Measurements from ENCODE around the gene LPIN1. TPM values are rescaled to one million over a fixed set of nuclear protein-coding genes. Genes with fewer than 3 reads are reported as not detected.

The LPIN1 gene
- total and polyA plus RNA-seq, 2 of the 8 experiments (the other 6 are each of a cell fraction or from before 2014, with no cell fraction given) = 4.3 to 9.8 TPM

- TF ChIP-seq SAP30 (IDR thresholded peaks at IDR 0.05; ENCODE audit: insufficient read depth, insufficient replicate concordance, low read length) = no peak
- TF ChIP-seq HDAC2 (IDR thresholded peaks at IDR 0.05; ENCODE audit: borderline replicate concordance in 1 of 2, low read depth in 2 of 2, low read length in 2 of 2) = no peak
- TF ChIP-seq BCL11A (IDR thresholded peaks at IDR 0.05; ENCODE audit: low read depth in 2 of 2, low read length in 2 of 2) = no peak
- TF ChIP-seq RXRA (IDR thresholded peaks at IDR 0.05; ENCODE audit: insufficient read depth, low read depth, low read length) = no peak
- TF ChIP-seq POU5F1 (IDR thresholded peaks at IDR 0.05; ENCODE audit: low read depth, low read length) = no peak
- no peak for TF ChIP-seq TAF1 (IDR thresholded peaks at IDR 0.05; ENCODE audit: low read depth, low read length)
- no peak for TF ChIP-seq CHD2 (IDR thresholded peaks at IDR 0.05; ENCODE audit: low read length)
- TF ChIP-seq TCF12 (IDR thresholded peaks at IDR 0.05; ENCODE audit: low read depth, low read length) = no peak
Observed at GRCh38 chr2:11832531-11832930, 86.1 kb downstream of the LPIN1 start (continued).

All from H1 (cell line).